Measurements from ENCODE around the gene LCN6. TPM values are rescaled to one million over a fixed set of nuclear protein-coding genes. Genes with fewer than 3 reads are reported as not detected.

LCN6 gene
- polyA plus RNA-seq, 1 donor (not counting 4 experiments of a cell fraction or from before 2014, with no cell fraction given) = not detected

GRCh38 chr9:136765041-136765440 lies 16.7 kb upstream of the LCN6 start:
- DNase-seq (ENCODE audit: low read depth, low spot score) (no peak), FAIRE-seq (no peak)
- no peaks in the 10 kb centered on the region for H4K20me1 ChIP-seq (ENCODE audit: control insufficient read depth, extremely low read depth, insufficient read depth, low read length)
- H3K36me3 ChIP-seq (ENCODE audit: control insufficient read depth in 2 of 2, extremely low read depth in 1 of 2, insufficient read depth in 2 of 2, low read length in 2 of 2) = no peaks in the 10 kb centered on the region
- dilution Hi-C loops (cut with MboI; ENCODE audit: extremely low pct_ligation_motif_present, low sequenced_read_pairs) = no loop called here
- no peaks in the 10 kb centered on the region for H3K4me1 ChIP-seq (ENCODE audit: control insufficient read depth, extremely low read depth, insufficient read depth, low read length)
- H3K9ac ChIP-seq (ENCODE audit: control insufficient read depth, extremely low read depth, insufficient read depth, low read length) = no peak overlapping the region
- no peak overlapping the region for H2AFZ ChIP-seq (ENCODE audit: control insufficient read depth, low read length)
- H3K9me3 ChIP-seq (ENCODE audit: control insufficient read depth, low read depth, low read length) = no peaks in the 10 kb centered on the region
- no peak overlapping the region for H3K4me2 ChIP-seq (ENCODE audit: control insufficient read depth, extremely low read depth, insufficient read depth, low read depth, low read length)
- peaks cover 17% of the 10 kb centered on the region for H3K27me3 ChIP-seq (ENCODE audit: control insufficient read depth, extremely low read depth, insufficient read depth, low read length)
- no peak overlapping the region for H3K27ac ChIP-seq (ENCODE audit: control insufficient read depth, insufficient read depth, low read length)
- no peak overlapping the region for H3K4me3 ChIP-seq (ENCODE audit: control insufficient read depth in 2 of 3, extremely low read depth in 1 of 3, insufficient read depth in 2 of 3, low read depth in 1 of 3, low read length in 3 of 3)
- H3K9me1 ChIP-seq (ENCODE audit: control insufficient read depth, extremely low read depth, insufficient read depth, low read length) = no peaks in the 10 kb centered on the region
- TF ChIP-seq CTCF (optimal IDR thresholded peaks at IDR 0.05 in 1 of 3, IDR thresholded peaks at IDR 0.05 in 1 of 3, conservative IDR thresholded peaks at IDR 0.05 in 1 of 3; ENCODE audit: extremely low read depth in 1 of 3, insufficient read depth in 2 of 3, low read length in 3 of 3) (no peak), EZH2 (IDR thresholded peaks at IDR 0.05; ENCODE audit: low read length) (no peak)
- no peaks in the 10 kb centered on the region for H3K79me2 ChIP-seq (ENCODE audit: control insufficient read depth, insufficient read depth, low read length)

GRCh38 chr9:136764301-136764891 lies 16.1 kb upstream of the LCN6 start, which contains the start of gene LCN15:
LCN15 (minus strand) TSS chr9:136764518; CDS start chr9:136764488, 30 bp downstream.
- Histone ChIP-seq H3K27me3 (ENCODE audit: control insufficient read depth, extremely low read depth, insufficient read depth, low read length) (peaks cover 23% of the 10 kb centered on the region), H3K9me1 (ENCODE audit: control insufficient read depth, extremely low read depth, insufficient read depth, low read length) (no peaks in the 10 kb centered on the region), H2AFZ (ENCODE audit: control insufficient read depth, low read length) (no peak within 1 kb of the TSS), H3K4me1 (ENCODE audit: control insufficient read depth, extremely low read depth, insufficient read depth, low read length) (no peaks in the 10 kb centered on the region), H4K20me1 (ENCODE audit: control insufficient read depth, extremely low read depth, insufficient read depth, low read length) (no peaks in the 10 kb centered on the region), H3K79me2 (ENCODE audit: control insufficient read depth, insufficient read depth, low read length) (no peaks in the 10 kb centered on the region), H3K27ac (ENCODE audit: control insufficient read depth, insufficient read depth, low read length) (no peak within 1 kb of the TSS), H3K36me3 (ENCODE audit: control insufficient read depth in 2 of 2, extremely low read depth in 1 of 2, insufficient read depth in 2 of 2, low read length in 2 of 2) (no peaks in the 10 kb centered on the region), H3K4me3 (ENCODE audit: control insufficient read depth in 2 of 3, extremely low read depth in 1 of 3, insufficient read depth in 2 of 3, low read depth in 1 of 3, low read length in 3 of 3) (no peak within 1 kb of the TSS), H3K4me2 (ENCODE audit: control insufficient read depth, extremely low read depth, insufficient read depth, low read depth, low read length) (no peak within 1 kb of the TSS), H3K9ac (ENCODE audit: control insufficient read depth, extremely low read depth, insufficient read depth, low read length) (no peak within 1 kb of the TSS), H3K9me3 (ENCODE audit: control insufficient read depth, low read depth, low read length) (no peaks in the 10 kb centered on the region)
- dilution Hi-C loops (cut with MboI; ENCODE audit: extremely low pct_ligation_motif_present, low sequenced_read_pairs) = no loop called here
- FAIRE-seq (no peak), DNase-seq (ENCODE audit: low read depth, low spot score) (no peak)
- TF ChIP-seq EZH2 (IDR thresholded peaks at IDR 0.05; ENCODE audit: low read length) = no peak
- TF ChIP-seq CTCF (optimal IDR thresholded peaks at IDR 0.05 in 1 of 3, IDR thresholded peaks at IDR 0.05 in 1 of 3, conservative IDR thresholded peaks at IDR 0.05 in 1 of 3; ENCODE audit: extremely low read depth in 1 of 3, insufficient read depth in 2 of 3, low read length in 3 of 3) = no peak
